Fibroblast of upper back skin (primary cell): Measurements from ENCODE around the gene LDLRAD4.

Experiments
- DNase-seq: peaks from one replicate; pipeline ENCODE4 v3.0.0-alpha.2; 2013

The LDLRAD4 gene

DNA sequence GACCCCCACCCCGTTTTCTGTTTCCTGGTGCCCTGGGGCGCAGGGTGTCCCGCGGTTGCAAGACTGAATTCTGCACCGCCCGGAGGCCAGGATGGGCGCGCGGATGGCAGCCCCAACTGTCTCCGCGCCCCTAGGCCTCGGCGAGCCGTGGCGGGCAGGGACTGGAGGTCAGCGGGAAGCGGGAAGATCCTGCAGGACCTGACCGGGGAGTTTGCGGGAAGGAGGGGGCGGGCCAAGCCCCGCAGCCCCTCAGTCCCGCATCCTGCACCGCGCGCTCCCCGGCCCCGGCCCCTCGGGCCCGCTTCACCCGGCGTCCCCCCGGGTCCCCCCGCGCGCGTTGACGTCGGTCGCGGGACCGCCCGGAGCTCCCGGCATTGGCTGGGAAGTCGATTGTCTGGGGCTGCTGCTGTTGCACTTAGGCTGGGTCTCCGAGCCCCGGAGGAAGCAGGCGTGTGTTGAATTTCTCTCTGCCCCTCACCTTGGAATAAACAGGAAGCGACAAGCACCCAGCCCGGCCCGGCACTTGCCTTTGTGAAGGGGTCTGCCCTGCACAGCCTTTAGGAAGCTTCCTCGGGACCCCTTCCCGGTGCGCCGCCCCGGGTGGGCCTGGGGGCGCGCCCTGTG lies at the start of gene LDLRAD4:
TSS of gene LDLRAD4 (plus strand) at position 393 of the 624 bp plus-strand sequence.
- DNase-seq = peak; percentile 5

DNA sequence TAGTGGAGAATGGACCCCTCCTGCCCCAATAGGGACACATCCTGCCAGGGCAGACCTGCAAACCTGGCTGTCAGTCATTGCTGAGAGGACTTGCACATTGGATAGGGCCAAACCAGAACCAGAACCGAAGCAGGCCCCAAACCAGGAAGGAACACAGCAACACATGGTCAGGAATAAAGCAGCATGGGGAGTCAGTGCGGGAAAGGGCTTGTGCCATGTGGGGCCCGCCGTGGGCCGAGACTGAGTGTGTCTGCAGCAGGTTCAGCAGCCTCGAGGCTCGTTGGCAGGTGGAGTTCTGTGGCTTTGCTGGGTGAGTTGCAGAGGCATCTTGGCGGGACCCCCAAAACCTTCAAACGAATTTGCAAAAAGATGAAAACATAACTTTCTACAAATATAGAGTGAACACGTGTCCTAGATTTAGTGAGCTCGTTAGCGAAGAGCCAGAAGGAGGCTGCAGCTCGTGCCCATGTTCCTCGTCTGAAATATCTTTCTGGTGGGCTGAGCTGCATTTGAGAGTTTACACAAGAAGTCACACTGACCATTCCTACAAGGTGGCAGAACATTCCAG lies 44.9 kb upstream of the LDLRAD4 start:
- no peak for DNase-seq

DNA sequence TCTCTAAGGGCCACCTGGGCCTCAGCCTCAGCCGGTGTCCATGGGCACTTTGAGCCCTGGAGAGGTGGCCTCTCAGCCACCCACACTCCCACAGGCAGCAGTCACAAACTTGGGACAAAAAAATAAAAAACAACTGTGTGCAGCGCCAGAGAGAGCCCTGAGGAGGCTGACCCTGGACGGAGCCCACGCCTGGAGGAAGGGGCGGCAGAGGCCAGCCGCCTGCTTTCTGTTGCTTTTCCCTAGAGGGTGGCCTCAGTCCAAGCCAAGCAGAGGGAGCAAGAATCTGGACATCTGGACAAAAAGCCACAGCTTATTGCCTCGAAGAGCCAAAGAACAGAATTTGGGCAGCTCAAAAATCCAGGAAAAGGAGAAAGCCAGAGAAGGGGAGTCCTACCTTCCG lies 43.3 kb upstream of the LDLRAD4 start:
- no peak for DNase-seq

DNA sequence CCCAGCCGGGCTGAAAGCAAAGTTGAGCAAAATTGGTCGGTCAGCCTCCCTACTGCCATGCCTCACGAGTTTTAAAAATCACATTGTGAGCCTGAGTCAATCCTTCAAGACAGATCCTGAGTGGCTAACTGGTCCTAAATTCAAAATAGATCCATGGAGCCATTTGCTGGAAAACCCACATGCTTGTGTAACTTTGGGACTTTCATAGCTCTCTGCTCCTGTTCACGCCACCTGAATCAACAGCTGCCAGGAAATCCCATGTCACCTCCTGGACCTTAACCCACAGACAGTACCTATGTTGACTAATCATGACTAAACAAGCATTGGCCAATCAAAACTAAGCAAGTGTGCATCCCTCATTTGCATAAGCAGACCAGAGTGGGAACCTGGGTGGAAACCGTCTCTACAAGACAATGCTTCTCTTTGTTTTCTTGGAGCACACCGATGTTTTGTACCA lies 42.8 kb upstream of the LDLRAD4 start:
- DNase-seq = no peak

DNA sequence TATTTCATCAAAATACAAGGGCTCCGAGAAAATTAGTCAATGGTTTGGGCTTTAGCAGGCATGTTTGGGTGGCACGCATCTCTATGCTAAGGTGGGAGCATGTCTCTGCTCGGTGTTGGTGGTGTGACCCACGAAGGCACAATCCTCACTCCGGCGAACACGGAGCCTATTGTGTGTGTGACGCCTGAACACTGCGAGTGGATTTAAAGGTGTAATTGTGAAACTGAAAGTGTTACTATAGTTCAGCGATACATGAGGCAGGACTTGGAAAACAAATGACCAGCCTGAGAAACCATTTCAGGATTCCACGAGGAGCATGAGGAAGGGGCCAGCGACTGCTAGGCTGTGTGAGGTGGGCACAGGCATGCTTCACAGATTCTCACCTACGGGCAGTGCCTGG lies 41.7 kb upstream of the LDLRAD4 start:
- no peak for DNase-seq

DNA sequence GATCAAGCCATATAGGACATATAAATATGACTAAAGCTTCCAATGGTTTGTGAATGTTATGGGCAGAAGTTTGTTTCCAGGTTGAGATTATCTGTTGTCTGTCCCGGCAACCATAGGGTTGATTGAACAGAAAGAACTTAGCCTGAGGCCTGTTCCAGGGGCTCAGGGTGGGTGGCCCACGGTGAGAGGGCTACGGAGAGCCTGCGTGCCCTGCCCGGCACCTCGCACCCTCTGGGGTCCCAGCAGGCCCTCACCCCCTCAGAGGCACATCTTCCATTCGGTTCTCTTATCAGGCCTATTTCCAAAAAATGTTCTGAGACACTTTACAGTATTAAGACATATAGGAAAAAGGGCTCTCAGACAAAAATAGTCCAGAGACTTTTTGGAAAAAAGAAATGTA lies 40.4 kb upstream of the LDLRAD4 start:
- no peak for DNase-seq

DNA sequence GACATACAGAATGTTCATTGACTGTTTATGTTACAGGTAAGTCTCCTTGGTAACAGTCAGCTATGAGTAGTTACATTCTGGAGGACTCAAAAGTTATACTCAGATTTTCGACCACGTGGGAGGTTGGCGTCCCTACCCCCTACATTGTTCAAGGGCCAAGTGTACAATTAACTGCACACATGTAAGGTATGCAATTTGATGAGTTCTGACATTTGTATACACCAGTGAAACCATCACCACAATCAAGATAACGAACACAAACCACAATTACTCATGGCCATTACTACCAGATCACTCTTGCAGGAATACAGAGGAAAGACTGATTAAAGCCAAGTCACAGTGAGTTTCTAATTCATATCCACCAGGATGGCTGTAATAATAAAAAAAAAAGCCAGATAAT lies 39.6 kb upstream of the LDLRAD4 start:
- DNase-seq = no peak

DNA sequence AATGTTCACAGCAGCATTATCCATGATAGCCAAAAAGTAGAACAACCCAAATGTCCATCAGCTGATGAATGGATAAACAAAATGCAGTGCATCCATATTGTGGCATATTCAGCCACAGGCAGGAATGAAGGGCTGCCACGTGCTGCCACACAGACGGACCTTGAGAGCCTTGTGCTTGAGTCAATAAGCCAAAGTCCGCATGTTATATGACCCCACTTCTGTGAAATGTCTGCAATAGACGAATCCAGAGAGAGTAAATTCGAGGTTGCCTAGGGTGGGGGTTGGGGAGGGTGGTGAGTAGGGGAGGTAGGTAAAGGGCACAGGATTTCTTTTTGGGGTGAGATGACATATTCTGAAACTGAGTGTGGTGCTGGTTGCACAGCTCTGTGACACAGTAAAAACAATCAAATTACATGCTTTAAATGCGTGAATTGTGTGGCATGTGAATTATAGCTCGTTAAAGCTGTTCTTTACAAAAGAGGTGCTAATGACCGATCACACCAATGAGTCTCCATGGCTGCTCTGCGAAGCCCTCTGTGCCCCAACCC lies 38.9 kb upstream of the LDLRAD4 start:
- no peak for DNase-seq

DNA sequence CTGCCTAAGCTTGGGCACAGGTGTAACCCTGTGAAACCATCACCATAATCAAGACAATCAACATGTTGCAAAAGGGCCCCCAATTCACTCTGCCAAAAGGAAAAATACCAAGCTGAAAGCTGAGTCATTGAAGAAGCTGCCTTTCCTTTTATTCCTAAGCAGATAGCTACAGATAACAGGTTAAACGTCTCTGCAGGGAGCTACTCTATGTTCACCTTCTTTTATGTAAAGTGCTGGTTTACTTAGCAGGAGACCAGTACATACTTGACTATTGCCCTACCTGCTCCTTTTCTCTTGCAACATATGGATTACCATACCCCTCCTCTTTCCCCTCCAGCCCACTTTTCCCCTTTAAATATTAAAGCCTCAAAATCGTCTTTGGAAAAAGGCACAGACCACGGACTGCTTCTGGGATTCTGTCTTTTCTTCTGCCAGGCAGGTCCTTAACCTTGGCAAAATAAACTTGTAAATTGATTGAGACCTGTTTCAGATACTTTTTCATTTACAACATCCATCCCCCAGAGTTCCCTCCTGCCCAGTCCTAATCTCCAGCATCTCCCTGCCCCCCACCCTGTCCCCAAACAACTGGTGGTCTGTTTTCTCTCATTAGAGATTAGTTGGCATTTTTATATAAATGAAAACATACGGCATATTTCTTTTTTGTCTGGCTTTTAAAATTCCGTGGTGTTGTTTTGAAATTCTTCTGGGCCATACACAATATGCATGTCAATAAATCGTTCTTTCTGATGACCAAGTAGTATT lies 37.8 kb upstream of the LDLRAD4 start:
- no peak for DNase-seq

DNA sequence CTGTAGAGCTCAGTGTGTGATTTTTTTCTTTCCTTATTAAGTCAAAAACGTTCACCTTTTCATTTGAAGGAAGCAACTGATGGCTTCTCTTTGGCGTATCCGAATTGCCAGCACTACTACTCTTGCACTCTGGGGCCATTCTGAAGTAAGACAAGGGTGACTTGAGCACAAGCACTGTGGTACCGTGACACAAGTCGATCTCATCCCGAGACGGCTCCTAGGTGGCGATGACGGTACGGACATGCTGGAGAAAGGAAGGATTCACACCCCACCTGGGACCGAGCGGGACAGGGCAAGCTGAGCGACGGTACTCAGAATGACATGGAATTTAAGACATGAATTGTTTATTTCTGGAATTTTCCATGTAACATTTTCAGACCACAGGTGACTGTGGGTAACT lies 36.8 kb upstream of the LDLRAD4 start:
- DNase-seq = no peak

DNA sequence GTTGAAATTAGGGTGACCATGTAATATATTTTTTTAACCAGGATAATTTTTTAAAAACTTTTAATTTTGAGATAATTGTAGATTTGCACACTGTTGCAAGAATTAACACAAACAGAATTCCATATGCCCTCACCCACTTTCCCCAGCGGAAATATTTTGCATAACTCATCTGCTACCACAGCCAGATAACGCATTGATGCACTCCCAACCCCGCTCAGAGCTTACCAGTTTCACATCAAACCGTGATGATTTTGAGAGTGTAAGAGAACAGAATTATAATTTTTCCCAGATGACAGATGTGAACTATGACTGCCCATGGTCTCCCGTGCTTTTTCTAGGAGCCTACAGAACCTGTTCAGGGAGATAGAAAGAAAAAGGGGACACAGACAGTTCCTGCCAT lies 35.2 kb upstream of the LDLRAD4 start:
- DNase-seq = no peak

DNA sequence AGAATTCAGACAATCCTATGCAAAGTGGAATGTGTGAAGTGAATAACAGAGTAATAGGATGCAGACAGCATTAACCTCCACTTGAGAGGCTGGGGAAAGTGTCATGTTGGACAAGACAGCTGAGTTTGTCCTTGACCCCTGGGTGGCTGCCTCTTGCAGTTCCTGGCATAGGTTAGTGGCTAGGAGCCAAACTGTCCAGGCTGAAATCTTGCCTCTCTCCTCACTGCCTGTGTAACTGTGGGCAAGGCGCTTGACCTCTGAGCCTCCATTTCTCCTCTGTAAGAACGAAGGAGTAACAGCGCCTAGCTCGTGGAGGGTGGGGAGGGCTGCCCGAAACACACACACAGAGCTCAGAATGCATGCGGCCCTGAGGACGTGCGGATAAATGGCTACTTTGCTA lies 34.8 kb upstream of the LDLRAD4 start:
- DNase-seq = no peak

DNA sequence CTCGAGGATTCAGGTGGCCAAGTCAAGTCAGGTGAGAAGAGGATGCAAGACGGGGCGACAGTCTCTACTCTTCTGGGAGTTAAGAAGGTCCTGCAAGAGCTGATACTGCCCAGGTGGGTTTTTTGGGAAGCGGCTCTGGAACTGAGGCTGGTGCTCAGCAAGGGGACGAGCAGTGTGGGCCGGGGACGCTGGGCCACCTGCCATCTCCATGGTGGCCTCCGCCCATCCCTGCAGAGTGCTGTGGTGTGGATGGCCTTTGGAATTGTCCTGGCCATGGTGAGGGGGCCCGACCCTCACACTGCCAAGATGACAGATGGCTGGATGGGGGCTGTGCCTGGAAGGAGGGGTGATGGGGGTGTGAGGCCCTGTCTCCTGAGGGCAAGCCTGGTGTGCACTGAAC lies 34.2 kb upstream of the LDLRAD4 start:
- DNase-seq = no peak

DNA sequence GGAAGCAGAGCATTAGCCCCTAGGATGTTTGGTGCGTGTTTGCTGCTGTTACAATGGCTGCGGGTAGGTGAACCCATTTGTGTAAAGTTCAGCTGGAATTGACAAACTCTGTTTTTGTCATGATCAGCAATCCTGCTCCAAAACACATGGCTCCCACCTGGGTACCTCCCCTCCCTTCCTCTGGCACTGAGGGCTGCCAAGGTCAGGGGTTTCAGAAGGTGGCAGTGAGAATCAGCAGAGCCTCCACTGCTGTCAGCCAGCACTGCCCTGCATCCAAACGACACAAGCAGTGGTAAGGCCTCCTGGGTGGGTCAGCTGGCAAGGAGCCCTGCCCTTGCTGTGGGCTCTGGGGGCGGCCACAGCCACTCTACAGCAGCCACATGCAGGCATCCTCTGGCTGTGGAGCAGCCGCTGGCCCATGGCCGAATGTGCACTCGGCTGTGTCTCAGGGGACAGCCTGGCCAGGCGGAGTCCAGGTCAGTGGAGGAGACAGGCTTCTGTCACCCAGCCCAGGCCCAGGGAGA lies 32.8 kb upstream of the LDLRAD4 start:
- DNase-seq = no peak

DNA sequence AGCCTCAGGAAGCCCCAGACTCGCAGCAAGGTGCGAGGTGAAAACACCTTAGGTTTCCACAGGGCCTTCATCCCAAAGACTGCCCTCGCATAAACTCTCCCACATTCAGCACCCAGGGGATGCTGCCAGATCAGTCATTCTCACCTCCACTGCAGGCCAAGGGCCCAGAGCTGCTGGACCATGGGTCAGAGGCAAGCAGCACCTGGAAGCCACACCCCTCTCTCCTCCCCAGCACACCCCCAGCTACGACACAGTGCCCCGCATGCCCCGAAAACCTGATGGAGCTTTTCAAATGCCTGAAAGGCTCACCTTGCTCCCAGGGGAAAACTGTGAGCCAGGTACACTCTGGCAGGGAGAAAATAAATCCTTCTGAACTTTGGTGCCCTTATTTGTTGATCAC lies 31.9 kb upstream of the LDLRAD4 start:
- no peak for DNase-seq

DNA sequence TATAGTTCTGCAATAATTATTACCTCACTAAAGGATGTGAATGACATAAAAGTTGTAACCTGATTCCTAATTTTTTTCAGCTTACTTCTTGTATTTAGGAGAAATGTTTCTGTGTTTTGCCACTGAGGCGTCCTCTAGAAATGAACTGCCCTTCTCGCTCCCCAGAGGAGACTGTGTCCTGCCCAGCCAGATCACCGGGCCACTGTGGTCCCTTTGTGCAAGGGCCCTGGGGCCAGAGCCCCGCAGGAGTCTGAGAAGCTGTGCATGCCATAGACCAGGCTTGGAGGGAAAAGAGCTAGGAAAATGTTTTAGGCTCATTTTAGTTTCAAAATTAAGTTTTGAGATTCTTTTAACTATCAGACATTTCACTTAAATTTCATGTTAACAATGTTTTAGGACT lies 31.1 kb upstream of the LDLRAD4 start:
- no peak for DNase-seq

DNA sequence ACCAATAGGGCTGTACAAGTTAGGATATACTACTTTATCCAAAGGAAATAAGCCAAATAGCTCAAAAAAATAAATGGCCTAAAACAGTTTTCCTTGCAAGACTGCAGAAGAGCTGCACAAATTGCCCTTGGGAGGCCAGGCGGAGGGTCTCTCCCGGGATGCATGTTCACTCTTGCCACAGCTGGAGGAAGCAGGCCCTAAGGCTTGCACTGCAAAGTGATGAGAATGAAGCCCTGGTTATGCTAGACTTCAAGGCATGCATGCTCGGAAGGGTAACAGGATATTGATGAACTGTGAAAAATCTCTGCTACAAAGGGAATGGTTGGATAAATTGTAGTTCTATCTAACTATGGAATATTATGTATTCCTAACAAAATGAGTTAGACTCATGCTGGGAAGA lies 27.5 kb upstream of the LDLRAD4 start:
- DNase-seq = no peak

DNA sequence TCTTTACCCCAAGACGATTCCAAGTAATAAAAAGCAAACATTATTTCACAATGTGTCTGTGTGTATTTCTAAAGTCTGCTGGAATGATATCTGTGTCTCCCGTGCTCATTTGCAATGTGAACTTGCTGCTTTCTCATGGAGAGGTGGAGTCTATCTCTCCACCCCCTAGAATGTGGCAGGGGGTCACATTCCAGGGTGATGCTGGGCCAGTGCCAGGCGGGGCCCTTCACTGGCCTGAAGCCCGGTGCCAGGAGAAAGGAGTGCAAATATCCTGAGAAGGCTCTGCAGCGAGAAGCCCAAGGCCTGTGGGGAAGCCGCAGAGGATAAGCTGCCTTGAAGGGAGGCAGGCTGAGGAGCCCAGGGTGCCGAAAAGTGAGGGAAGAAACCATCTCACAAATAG lies 26.8 kb upstream of the LDLRAD4 start:
- DNase-seq = no peak

DNA sequence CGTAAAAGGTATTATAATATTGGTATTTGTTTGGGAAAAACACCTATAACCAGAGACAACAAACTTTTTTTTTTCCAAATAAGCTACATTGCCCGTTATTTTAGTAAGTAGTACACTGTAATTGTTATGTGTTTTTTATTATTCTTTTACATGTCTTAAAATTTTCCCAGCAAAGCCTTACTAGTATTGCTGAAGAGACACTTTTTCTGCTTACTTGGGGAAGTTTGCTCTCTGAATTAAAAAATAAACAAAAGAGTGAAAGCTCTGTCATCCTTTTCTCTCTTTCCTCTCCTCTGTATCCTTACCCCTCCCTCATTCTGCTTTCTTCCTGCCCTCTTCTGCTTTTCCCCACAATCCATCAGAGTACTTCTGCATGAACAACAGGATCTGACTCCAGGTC lies 25.6 kb upstream of the LDLRAD4 start:
- no peak for DNase-seq

DNA sequence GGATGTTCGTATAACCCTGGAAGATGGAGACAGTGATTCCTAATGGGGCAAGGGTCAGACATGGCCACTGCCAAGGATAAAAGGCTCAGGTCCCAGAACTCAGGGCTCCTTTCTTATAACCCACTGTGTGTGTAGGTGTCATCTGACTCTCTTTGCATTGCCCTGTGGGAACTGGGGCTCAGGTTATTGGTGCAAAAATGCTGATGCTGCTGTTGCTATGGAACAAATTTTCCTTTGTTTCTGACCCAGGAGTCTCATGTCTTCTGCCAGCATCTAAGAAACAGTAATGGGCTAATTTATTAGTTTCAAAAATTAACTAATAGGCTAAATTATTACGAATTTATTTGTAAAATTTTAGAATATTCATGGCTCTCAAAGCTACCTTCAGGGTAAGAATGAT lies 24.3 kb upstream of the LDLRAD4 start:
- no peak for DNase-seq

DNA sequence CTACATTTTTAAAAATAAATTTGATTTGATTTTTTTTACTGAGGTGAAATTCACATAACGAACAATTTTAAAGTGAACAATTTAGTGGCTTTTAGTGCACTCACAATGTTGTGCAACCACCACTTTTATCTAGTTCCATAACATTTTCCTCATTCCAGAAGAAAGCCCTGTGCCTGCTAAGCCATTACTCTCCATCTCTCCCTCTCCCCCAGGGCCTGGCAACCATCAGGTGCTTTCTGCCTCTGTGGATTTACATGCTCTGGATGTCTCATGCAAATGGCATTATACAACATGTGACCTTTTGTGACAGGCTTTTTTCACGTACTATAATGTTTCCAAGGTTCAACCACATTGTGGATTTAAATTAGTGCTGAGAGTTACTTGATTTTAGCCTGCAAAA lies 19.9 kb upstream of the LDLRAD4 start:
- no peak for DNase-seq

DNA sequence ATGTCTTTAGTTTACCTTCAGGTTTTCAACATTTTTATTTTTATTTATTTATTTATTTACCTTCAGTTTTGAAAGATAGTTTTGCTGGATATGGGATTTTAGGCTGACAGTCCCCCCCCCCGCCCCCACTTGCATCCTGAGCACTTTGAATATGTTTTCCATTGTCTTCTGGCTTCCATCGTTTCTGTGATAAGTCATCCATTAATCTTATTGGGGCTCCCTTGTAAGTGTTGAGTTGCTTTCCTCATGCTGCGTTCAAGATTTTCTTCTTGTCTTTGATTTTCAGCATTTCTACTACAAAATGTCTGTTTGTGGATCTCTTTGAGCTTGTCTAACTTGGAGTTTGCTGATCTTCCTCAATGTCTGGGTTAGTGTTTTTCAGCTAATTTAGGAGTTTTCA lies 19.4 kb upstream of the LDLRAD4 start:
- no peak for DNase-seq

DNA sequence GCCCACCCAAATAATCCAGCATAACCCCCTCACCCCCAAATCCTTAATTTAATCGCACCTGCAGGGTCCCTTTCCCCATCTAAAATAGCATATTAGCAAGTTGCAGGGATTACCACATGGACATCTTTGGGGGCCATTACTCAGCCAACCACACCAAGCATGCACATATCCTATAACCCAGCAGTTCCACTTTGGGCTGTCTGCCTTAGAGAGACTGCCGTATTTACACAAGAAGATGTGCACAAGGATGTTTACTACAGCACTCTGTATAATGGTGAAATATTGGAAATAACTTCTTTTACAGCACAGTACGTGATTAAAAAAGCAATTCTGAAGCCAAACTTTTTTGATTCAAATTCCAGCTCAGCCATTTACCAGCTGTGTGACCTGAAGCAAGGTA lies 17.3 kb upstream of the LDLRAD4 start:
- DNase-seq = no peak

DNA sequence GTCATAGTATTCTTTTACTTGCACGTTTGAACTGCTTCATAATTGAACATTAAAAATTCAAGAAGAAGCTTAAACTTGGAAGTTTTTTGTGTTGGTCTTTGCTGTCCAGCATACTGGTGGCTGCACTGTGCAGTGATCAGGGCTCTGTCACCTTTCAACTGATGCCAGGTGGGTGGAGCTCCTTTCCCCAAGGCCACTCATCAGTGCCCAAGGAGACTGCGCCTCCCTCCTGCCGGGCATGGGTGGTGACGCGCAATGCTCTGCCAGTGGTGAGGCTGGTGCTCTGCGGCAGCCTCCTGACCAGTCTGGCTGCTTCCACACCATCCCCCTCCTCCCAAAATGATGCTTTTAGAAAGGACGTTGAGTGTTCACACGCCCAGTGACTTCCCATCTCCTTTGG lies 16.0 kb upstream of the LDLRAD4 start:
- DNase-seq = no peak
